Measurements from ENCODE around the gene UPF2. TPM values are rescaled to one million over a fixed set of nuclear protein-coding genes. Genes with fewer than 3 reads are reported as not detected.

UPF2 gene
- total and polyA plus RNA-seq, 2 of the 4 experiments (the other 2 are of a cell fraction) = 9.2 to 14.3 TPM

DNA sequence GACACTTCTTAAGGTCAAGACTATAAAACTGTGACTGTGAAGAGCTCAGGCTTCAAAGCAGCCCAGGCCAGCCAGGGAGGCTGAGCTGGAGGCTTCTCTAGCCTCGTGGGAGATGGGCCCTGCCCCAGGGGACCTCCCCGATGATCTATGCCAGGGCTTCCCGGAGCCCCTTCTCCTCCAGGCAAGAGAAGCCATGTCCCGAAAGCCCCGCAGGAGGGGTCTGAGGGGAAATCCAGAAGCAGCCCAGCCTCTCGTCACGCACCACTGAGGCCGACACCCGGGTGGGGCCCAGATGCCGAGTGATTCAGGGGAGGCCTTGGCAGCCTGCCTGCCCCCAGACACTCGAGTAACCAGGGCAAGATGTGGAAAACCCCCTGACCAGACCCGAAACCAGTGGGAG is 155.8 kb downstream of the UPF2 start:
- ATAC-seq (ENCODE audit: low read depth) = no peak

More for the DNA sequence above, 155.8 kb downstream of the UPF2 start:
- H3K9me1 ChIP-seq (ENCODE audit: insufficient read depth, low read length) = 0 out of 2 replicates have a peak, but pooled peaks cover 5% of the 10 kb centered on the region
- ChIA-PET POLR2A (ENCODE audit: unreplicated experiment) (no interaction called here), CTCF (interaction anchor here (0.8 kb wide), 1 partner anchor 67 kb away, joined by 3 read pairs; no protein-coding TSS in a partner anchor)
- no TSS peak for BruUV-seq (replicated peaks)
- intact Hi-C loops (cut with micrococcal nuclease) (no loop called here), in situ Hi-C loops (cut with MboI; ENCODE audit: low sequenced_read_pairs) (no loop called here), dilution Hi-C loops (cut with HindIII; ENCODE audit: low sequenced_read_pairs, unreplicated experiment) (no loop called here)
- H3K27me3 ChIP-seq (ENCODE audit: control insufficient read depth, insufficient read depth, low read length) = no peaks in the 10 kb centered on the region
- peaks cover under 1% of the 10 kb centered on the region; the same call in 1 of the 2 replicates for H3K4me1 ChIP-seq (ENCODE audit: control insufficient read depth, insufficient read depth, low read length)
- H3K14ac ChIP-seq (replicated peaks; ENCODE audit: low read depth, low read length) = no peak overlapping the region
- no peaks in the 10 kb centered on the region for H4K20me1 ChIP-seq (ENCODE audit: insufficient read depth, low read length)
- no peak overlapping the region for H4K5ac ChIP-seq (ENCODE audit: low read depth, low read length)
- no peak overlapping the region for H3K56ac ChIP-seq (ENCODE audit: extremely low read depth, insufficient read depth, low read length)
- no peak overlapping the region for H4K8ac ChIP-seq (ENCODE audit: low read depth in 2 of 2, low read length in 2 of 2)
- H2BK20ac ChIP-seq (ENCODE audit: low read depth, low read length) = no peak overlapping the region
- no peak overlapping the region for H2AFZ ChIP-seq (replicated peaks; ENCODE audit: low read length, poor library complexity)
- H3K18ac ChIP-seq (ENCODE audit: low read depth, low read length) = no peak overlapping the region
- H3K23ac ChIP-seq (ENCODE audit: low read depth, low read length) = no peak overlapping the region
- no peak overlapping the region for H2BK120ac ChIP-seq (ENCODE audit: low read depth, low read length)
- DNase-seq = no peak
- no peak overlapping the region for H2AK9ac ChIP-seq (replicated peaks; ENCODE audit: low read depth, low read length, poor library complexity)
- no peak overlapping the region for H3K4me2 ChIP-seq (ENCODE audit: low read depth, low read length)
- H2AK5ac ChIP-seq (ENCODE audit: low read depth, low read length) = no peak overlapping the region
- no peak overlapping the region for H2BK5ac ChIP-seq (ENCODE audit: low read depth, low read length, poor library complexity, severe bottlenecking)
- H3K4me3 ChIP-seq (ENCODE audit: insufficient read depth, low read depth, low read length) = no peak overlapping the region
- TF ChIP-seq, protein P1, sequence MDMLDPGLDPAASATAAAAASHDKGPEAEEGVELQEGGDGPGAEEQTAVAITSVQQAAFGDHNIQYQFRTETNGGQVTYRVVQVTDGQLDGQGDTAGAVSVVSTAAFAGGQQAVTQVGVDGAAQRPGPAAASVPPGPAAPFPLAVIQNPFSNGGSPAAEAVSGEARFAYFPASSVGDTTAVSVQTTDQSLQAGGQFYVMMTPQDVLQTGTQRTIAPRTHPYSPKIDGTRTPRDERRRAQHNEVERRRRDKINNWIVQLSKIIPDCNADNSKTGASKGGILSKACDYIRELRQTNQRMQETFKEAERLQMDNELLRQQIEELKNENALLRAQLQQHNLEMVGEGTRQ (IDR thresholded peaks at IDR 0.05; ENCODE audit: low read depth, low read length) = no peak
- TF ChIP-seq MAFK (IDR thresholded peaks at IDR 0.05; ENCODE audit: low read depth, low read length) (no peak), BHLHE40 (IDR thresholded peaks at IDR 0.05; ENCODE audit: low read depth, low read length) (no peak), CEBPB (IDR thresholded peaks at IDR 0.05; ENCODE audit: low read depth, low read length) (no peak), SMC3 (IDR thresholded peaks at IDR 0.05; ENCODE audit: low read depth, low read length) (no peak), FOS (IDR thresholded peaks at IDR 0.05; ENCODE audit: low read depth, low read length) (no peak), MAZ (IDR thresholded peaks at IDR 0.05; ENCODE audit: borderline replicate concordance, low read depth, low read length) (no peak), MXI1 (IDR thresholded peaks at IDR 0.05; ENCODE audit: borderline replicate concordance, low read depth, low read length) (no peak), NFE2L2 (IDR thresholded peaks at IDR 0.05; ENCODE audit: low read depth, low read length) (no peak), CHD1 (IDR thresholded peaks at IDR 0.05; ENCODE audit: low read depth, low read length) (no peak), RFX5 (IDR thresholded peaks at IDR 0.05; ENCODE audit: low read depth, low read length) (no peak), RCOR1 (IDR thresholded peaks at IDR 0.05; ENCODE audit: insufficient replicate concordance, low read length) (no peak), POLR2A (IDR thresholded peaks at IDR 0.05; ENCODE audit: low read depth, low read length) (no peak)
- TF ChIP-seq, protein P2, sequence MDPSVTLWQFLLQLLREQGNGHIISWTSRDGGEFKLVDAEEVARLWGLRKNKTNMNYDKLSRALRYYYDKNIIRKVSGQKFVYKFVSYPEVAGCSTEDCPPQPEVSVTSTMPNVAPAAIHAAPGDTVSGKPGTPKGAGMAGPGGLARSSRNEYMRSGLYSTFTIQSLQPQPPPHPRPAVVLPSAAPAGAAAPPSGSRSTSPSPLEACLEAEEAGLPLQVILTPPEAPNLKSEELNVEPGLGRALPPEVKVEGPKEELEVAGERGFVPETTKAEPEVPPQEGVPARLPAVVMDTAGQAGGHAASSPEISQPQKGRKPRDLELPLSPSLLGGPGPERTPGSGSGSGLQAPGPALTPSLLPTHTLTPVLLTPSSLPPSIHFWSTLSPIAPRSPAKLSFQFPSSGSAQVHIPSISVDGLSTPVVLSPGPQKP (IDR thresholded peaks at IDR 0.05; ENCODE audit: borderline replicate concordance, low read depth, low read length) = no peak
- TF ChIP-seq, protein P3, sequence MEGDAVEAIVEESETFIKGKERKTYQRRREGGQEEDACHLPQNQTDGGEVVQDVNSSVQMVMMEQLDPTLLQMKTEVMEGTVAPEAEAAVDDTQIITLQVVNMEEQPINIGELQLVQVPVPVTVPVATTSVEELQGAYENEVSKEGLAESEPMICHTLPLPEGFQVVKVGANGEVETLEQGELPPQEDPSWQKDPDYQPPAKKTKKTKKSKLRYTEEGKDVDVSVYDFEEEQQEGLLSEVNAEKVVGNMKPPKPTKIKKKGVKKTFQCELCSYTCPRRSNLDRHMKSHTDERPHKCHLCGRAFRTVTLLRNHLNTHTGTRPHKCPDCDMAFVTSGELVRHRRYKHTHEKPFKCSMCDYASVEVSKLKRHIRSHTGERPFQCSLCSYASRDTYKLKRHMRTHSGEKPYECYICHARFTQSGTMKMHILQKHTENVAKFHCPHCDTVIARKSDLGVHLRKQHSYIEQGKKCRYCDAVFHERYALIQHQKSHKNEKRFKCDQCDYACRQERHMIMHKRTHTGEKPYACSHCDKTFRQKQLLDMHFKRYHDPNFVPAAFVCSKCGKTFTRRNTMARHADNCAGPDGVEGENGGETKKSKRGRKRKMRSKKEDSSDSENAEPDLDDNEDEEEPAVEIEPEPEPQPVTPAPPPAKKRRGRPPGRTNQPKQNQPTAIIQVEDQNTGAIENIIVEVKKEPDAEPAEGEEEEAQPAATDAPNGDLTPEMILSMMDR (conservative IDR thresholded peaks at IDR 0.05; ENCODE audit: low read depth, low read length) = no peak
- no peaks in the 10 kb centered on the region for H3K36me3 ChIP-seq (ENCODE audit: control insufficient read depth, insufficient read depth, low read length)
- no peak overlapping the region for H3K27ac ChIP-seq (ENCODE audit: insufficient read depth, low read length)
- H2BK15ac ChIP-seq (ENCODE audit: low read depth, low read length) = no peak overlapping the region
- H3K79me1 ChIP-seq (ENCODE audit: low read depth in 1 of 2, low read length in 2 of 2) = no peaks in the 10 kb centered on the region
- no peak overlapping the region for H3K4ac ChIP-seq (ENCODE audit: low read depth, low read length)
- no peaks in the 10 kb centered on the region for H3K9me3 ChIP-seq (ENCODE audit: control insufficient read depth, insufficient read depth, low read length)
- WGBS, 2 experiments (ENCODE audit: extremely low coverage in 2 of 2, insufficient read length in 1 of 2) = 78% methylated on average over 6 of the region's 12 CpGs; no CpG with 5 or more reads in 1 of the 2 experiments
- H3K9ac ChIP-seq (ENCODE audit: low read depth, low read length) = no peak overlapping the region
- H4K91ac ChIP-seq (ENCODE audit: insufficient read depth, low read depth, low read length) = no peak overlapping the region
